Measurements from ENCODE around the gene LUZP2.

DNA sequence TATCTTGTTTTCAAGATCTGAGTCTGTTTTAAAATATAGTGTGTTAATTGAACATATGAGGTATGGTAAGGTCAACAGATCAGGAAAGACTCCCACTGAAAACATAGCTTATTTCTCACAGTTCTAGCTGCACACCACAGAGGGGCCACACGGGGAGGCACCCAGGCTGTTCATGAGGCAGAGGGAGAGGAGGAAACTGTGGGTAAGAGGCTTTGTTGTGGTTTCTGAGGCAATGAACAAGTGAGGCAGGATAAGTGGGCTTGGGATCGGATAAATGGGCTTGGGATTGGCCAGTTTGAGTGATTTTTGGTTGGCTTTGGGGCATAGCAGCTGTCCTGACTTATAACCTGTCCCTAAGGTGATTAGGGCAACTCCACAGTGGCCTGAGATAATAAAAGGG, 242.1 kb downstream of the LUZP2 start:
- TF ChIP-seq, protein P1, sequence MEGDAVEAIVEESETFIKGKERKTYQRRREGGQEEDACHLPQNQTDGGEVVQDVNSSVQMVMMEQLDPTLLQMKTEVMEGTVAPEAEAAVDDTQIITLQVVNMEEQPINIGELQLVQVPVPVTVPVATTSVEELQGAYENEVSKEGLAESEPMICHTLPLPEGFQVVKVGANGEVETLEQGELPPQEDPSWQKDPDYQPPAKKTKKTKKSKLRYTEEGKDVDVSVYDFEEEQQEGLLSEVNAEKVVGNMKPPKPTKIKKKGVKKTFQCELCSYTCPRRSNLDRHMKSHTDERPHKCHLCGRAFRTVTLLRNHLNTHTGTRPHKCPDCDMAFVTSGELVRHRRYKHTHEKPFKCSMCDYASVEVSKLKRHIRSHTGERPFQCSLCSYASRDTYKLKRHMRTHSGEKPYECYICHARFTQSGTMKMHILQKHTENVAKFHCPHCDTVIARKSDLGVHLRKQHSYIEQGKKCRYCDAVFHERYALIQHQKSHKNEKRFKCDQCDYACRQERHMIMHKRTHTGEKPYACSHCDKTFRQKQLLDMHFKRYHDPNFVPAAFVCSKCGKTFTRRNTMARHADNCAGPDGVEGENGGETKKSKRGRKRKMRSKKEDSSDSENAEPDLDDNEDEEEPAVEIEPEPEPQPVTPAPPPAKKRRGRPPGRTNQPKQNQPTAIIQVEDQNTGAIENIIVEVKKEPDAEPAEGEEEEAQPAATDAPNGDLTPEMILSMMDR (IDR thresholded peaks at IDR 0.05) = no peak
- TF ChIP-seq POLR2A (IDR thresholded peaks at IDR 0.05) = no peak
